ENCODE data around the gene FLRT1. TPM values are rescaled to one million over a fixed set of nuclear protein-coding genes. Genes with fewer than 3 reads are reported as not detected.
A peak's percentile ranks its signal among the peaks of the same experiment; 100 is the strongest.

FLRT1 gene
- total and polyA plus RNA-seq, 2 of the 13 experiments (the other 11 are each of a cell fraction or from before 2014, with no cell fraction given), result 0.02 to 0.08 TPM

DNA sequence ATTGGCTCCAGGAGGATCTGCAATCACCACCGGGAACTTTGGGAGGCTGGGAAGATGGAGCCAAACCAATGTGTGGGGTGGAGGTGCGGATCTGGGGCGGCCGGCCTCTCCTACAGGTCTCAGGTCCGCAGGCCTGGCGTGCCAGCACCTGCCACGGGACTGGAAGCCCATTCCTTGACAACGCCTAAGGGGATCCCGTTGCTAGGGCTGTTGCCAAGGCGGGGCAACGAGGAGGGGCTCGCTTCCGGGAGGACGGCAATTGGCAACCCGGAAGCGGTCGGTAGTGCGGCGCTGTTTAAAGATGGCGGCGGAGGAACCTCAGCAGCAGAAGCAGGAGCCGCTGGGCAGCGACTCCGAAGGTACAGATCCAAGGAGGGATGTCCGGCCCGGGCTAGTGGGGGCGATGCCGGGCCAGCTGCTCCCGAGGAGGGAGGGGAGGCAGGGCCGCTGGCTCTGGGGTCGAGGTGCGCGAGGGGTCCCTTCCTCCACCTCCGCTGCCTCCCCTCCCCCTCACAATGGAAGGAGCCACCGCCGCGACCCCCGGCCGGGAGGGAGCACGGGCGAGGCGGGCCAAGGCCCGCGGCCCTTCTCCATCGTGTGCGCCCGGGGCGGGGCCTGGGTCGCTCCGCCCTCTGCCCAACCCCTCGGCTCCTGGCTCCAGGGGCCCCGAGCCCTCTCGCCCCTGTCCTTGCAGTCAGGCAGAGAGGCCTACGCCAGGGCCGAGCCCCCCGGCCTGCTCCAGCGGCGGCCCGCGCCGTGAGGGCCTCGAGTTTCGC is 49.4 kb upstream of the FLRT1 start, which contains the start of gene OTUB1 (continued):
- TF ChIP-seq, protein P1, sequence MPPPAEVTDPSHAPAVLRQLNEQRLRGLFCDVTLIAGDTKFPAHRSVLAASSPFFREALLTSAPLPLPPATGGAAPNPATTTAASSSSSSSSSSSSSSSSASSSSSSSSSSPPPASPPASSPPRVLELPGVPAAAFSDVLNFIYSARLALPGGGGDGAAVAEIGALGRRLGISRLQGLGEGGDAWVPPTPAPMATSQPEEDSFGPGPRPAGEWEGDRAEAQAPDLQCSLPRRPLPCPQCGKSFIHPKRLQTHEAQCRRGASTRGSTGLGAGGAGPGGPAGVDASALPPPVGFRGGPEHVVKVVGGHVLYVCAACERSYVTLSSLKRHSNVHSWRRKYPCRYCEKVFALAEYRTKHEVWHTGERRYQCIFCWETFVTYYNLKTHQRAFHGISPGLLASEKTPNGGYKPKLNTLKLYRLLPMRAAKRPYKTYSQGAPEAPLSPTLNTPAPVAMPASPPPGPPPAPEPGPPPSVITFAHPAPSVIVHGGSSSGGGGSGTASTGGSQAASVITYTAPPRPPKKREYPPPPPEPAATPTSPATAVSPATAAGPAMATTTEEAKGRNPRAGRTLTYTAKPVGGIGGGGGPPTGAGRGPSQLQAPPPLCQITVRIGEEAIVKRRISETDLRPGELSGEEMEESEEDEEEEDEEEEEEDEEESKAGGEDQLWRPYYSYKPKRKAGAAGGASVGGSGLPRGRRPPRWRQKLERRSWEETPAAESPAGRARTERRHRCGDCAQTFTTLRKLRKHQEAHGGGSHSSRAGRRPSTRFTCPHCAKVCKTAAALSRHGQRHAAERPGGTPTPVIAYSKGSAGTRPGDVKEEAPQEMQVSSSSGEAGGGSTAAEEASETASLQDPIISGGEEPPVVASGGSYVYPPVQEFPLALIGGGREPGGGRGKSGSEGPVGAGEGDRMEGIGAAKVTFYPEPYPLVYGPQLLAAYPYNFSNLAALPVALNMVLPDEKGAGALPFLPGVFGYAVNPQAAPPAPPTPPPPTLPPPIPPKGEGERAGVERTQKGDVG (CRISPR knock-in tag; IDR thresholded peaks at IDR 0.05; ENCODE audit: borderline replicate concordance), result no peak
- peak; percentile 49; the same call in 1 of the 2 replicates for TF ChIP-seq KLF11 (CRISPR knock-in tag; IDR thresholded peaks at IDR 0.05)
- TF ChIP-seq YY1 (IDR thresholded peaks at IDR 0.05; ENCODE audit: insufficient read depth, insufficient replicate concordance, low read depth, low read length), result peak; percentile 96
- TF ChIP-seq MTA3 (CRISPR knock-in tag; IDR thresholded peaks at IDR 0.05), result no peak
- TF ChIP-seq, protein P2, sequence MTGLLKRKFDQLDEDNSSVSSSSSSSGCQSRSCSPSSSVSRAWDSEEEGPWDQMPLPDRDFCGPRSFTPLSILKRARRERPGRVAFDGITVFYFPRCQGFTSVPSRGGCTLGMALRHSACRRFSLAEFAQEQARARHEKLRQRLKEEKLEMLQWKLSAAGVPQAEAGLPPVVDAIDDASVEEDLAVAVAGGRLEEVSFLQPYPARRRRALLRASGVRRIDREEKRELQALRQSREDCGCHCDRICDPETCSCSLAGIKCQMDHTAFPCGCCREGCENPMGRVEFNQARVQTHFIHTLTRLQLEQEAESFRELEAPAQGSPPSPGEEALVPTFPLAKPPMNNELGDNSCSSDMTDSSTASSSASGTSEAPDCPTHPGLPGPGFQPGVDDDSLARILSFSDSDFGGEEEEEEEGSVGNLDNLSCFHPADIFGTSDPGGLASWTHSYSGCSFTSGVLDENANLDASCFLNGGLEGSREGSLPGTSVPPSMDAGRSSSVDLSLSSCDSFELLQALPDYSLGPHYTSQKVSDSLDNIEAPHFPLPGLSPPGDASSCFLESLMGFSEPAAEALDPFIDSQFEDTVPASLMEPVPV (CRISPR knock-in tag; IDR thresholded peaks at IDR 0.05), result no peak; the same call in 1 of the 2 replicates
- peak; percentile 82; the same call in 1 of the 2 replicates for TF ChIP-seq NRL (CRISPR knock-in tag; IDR thresholded peaks at IDR 0.05; ENCODE audit: borderline replicate concordance)
- TF ChIP-seq ATF1 (CRISPR knock-in tag; IDR thresholded peaks at IDR 0.05), result no peak
- TF ChIP-seq, protein P3, sequence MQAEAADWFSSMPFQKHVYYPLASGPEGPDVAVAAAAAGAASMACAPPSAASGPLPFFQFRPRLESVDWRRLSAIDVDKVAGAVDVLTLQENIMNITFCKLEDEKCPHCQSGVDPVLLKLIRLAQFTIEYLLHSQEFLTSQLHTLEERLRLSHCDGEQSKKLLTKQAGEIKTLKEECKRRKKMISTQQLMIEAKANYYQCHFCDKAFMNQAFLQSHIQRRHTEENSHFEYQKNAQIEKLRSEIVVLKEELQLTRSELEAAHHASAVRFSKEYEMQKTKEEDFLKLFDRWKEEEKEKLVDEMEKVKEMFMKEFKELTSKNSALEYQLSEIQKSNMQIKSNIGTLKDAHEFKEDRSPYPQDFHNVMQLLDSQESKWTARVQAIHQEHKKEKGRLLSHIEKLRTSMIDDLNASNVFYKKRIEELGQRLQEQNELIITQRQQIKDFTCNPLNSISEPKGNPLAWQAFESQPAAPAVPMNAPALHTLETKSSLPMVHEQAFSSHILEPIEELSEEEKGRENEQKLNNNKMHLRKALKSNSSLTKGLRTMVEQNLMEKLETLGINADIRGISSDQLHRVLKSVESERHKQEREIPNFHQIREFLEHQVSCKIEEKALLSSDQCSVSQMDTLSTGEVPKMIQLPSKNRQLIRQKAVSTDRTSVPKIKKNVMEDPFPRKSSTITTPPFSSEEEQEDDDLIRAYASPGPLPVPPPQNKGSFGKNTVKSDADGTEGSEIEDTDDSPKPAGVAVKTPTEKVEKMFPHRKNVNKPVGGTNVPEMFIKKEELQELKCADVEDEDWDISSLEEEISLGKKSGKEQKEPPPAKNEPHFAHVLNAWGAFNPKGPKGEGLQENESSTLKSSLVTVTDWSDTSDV (CRISPR knock-in tag; IDR thresholded peaks at IDR 0.05), result no peak
- TF ChIP-seq ZNF614 (CRISPR knock-in tag; IDR thresholded peaks at IDR 0.05; ENCODE audit: borderline replicate concordance), result peak; percentile 81
- no peak for TF ChIP-seq ZSCAN9 (CRISPR knock-in tag; IDR thresholded peaks at IDR 0.05; ENCODE audit: borderline replicate concordance)
- TF ChIP-seq RFX1 (IDR thresholded peaks at IDR 0.05), result peak; percentile 95
- TF ChIP-seq, protein P4, sequence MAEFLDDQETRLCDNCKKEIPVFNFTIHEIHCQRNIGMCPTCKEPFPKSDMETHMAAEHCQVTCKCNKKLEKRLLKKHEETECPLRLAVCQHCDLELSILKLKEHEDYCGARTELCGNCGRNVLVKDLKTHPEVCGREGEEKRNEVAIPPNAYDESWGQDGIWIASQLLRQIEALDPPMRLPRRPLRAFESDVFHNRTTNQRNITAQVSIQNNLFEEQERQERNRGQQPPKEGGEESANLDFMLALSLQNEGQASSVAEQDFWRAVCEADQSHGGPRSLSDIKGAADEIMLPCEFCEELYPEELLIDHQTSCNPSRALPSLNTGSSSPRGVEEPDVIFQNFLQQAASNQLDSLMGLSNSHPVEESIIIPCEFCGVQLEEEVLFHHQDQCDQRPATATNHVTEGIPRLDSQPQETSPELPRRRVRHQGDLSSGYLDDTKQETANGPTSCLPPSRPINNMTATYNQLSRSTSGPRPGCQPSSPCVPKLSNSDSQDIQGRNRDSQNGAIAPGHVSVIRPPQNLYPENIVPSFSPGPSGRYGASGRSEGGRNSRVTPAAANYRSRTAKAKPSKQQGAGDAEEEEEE (CRISPR knock-in tag; IDR thresholded peaks at IDR 0.05; ENCODE audit: borderline replicate concordance), result no peak
- TF ChIP-seq SNRNP70 (IDR thresholded peaks at IDR 0.05; ENCODE audit: low read depth, low read length), result no peak
- no peak for TF ChIP-seq ZNF337 (CRISPR knock-in tag; IDR thresholded peaks at IDR 0.05; ENCODE audit: borderline replicate concordance, low read depth)
- no peak for TF ChIP-seq MIER3 (CRISPR knock-in tag; IDR thresholded peaks at IDR 0.05; ENCODE audit: borderline replicate concordance)
- TF ChIP-seq HMGA1 (CRISPR knock-in tag; conservative IDR thresholded peaks at IDR 0.05), result no peak
- TF ChIP-seq IKZF1 (IDR thresholded peaks at IDR 0.05), result no peak
